DND-41 (cell line): ENCODE measurements around the gene TAT.
"Not testable (repeated sequence)": the region's sequence is repeated elsewhere in the genome, so short reads cannot be mapped to it uniquely, and the experiment has no call there.

Experiments used
- ATAC-seq: fragments of 200-7000 bp; cut with Tn5 transposase; 3 replicates; pipeline ENCODE4 v1.9.1; 2021; ENCODE audit warnings: low read depth; ENCODE audit not compliant: insufficient read depth
- DNase-seq: peaks from one replicate; pipeline ENCODE4 v3.0.0-alpha.2; 2020
- H2AFZ ChIP-seq: 2 replicates; pipeline ENCODE4 v1.6.0; 2012; ENCODE audit warnings: low read depth, low read length
- H3K27ac ChIP-seq: 2 replicates; pipeline ENCODE4 v1.5.1; 2012; ENCODE audit warnings: low read length, inconsistent platforms
- H3K27me3 ChIP-seq: fragments of 200-600 bp; sonication (generic); 2 replicates; pipeline ENCODE4 v1.6.0; 2012; ENCODE audit warnings: low read length, mild to moderate bottlenecking, inconsistent platforms; ENCODE audit not compliant: insufficient read depth, poor library complexity
- H3K36me3 ChIP-seq: 2 replicates; pipeline ENCODE4 v1.5.1; 2012; ENCODE audit warnings: low read length, inconsistent platforms; ENCODE audit not compliant: insufficient read depth
- H3K4me1 ChIP-seq: 2 replicates; pipeline ENCODE4 v1.5.1; 2012; ENCODE audit warnings: mild to moderate bottlenecking, low read length; ENCODE audit not compliant: insufficient read depth
- H3K4me2 ChIP-seq: 2 replicates; pipeline ENCODE4 v1.6.0; 2012; ENCODE audit warnings: mild to moderate bottlenecking, moderate library complexity, low read length, inconsistent platforms; ENCODE audit not compliant: insufficient read depth
- H3K4me3 ChIP-seq, 2 experiments: fragments of 200-600 bp in 1 of 2; shearing (Covaris generic) in 1 of 2; 2 replicates each; pipeline ENCODE4 v1.5.1; 2012 to 2016; ENCODE audit warnings: inconsistent platforms in 2 of 2, low read length in 2 of 2, mild to moderate bottlenecking in 2 of 2, low read depth in 1 of 2, moderate library complexity in 1 of 2
- H3K79me2 ChIP-seq: 2 replicates; pipeline ENCODE4 v1.6.0; 2012; ENCODE audit warnings: low read length, inconsistent platforms; ENCODE audit not compliant: insufficient read depth
- H3K9ac ChIP-seq: 2 replicates; pipeline ENCODE4 v1.6.0; 2012; ENCODE audit warnings: low read depth, mild to moderate bottlenecking, inconsistent platforms, low read length, moderate library complexity
- H3K9me3 ChIP-seq: 2 replicates; pipeline ENCODE4 v1.5.1; 2012; ENCODE audit warnings: low read length, moderate library complexity, mild to moderate bottlenecking, inconsistent platforms; ENCODE audit not compliant: insufficient read depth, severe bottlenecking
- H4K20me1 ChIP-seq: 2 replicates; pipeline ENCODE4 v1.6.0; 2012; ENCODE audit warnings: low read length; ENCODE audit not compliant: insufficient read depth
- EZH2 ChIP-seq: IDR thresholded peaks from 3 replicates; pipeline ENCODE4 v1.6.1; 2012; ENCODE audit warnings: borderline replicate concordance, low read depth, mild to moderate bottlenecking, moderate library complexity, low read length, inconsistent platforms; ENCODE audit not compliant: severe bottlenecking
- TF ChIP-seq, protein P1 (sequence below): IDR thresholded peaks from 2 replicates; pipeline ENCODE4 v1.5.1; 2012; ENCODE audit warnings: borderline replicate concordance, low read length, moderate library complexity, mild to moderate bottlenecking; ENCODE audit not compliant: poor library complexity, severe bottlenecking; ENCODE audit errors: extremely low read depth

Gene TAT

DNA sequence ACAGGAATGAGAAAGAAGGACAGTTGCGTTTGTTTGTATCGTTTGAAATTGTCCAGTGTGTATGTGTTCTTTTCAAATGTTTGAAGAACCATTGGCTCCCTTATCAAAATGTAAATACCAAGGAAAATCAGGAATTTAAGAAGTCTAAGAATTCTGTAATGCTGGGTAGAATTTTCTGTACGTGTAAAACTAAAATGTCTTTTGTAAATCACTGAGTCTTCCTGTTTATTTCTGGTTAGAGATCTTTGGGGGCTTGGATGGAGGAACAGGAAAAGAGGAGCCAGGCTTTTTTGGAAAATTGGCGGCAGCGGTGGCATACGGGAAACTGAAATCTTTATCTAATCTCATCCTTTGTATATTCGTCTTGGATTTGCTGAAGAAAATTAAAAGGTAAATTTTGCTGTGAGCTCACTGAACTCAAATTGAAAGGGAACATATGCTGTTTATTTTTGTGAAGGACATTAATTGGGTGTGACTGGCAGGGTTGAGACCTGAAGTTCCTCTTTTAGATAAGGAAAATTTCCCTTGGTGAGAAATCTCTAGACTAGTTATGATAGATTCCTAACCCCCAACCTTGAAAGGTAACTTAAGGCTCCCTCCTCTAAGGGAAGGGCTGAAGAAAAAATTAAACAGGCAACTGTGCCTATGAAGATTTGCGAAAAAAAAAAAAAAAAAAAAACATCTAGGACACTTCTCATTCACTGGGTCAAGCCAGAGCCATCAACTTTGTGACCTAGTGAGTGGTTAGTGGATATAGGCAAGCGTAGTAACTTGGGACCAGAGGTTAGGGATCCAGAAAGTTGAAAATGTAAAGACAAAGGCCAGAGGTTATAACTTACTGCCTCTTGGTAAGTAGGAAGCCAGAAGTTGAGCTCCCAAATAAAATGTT, 10.8 kb downstream of the TAT start:
- TF ChIP-seq, protein P1, sequence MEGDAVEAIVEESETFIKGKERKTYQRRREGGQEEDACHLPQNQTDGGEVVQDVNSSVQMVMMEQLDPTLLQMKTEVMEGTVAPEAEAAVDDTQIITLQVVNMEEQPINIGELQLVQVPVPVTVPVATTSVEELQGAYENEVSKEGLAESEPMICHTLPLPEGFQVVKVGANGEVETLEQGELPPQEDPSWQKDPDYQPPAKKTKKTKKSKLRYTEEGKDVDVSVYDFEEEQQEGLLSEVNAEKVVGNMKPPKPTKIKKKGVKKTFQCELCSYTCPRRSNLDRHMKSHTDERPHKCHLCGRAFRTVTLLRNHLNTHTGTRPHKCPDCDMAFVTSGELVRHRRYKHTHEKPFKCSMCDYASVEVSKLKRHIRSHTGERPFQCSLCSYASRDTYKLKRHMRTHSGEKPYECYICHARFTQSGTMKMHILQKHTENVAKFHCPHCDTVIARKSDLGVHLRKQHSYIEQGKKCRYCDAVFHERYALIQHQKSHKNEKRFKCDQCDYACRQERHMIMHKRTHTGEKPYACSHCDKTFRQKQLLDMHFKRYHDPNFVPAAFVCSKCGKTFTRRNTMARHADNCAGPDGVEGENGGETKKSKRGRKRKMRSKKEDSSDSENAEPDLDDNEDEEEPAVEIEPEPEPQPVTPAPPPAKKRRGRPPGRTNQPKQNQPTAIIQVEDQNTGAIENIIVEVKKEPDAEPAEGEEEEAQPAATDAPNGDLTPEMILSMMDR, result no peak
- no peak for TF ChIP-seq EZH2
- no peaks in the 10 kb centered on the region for H3K36me3 ChIP-seq
- DNase-seq, result no peak
- peak overlapping the region in 1 of 2 experiments; percentile 76; a peak in 2 of 4 replicates for H3K4me3 ChIP-seq
- H3K4me2 ChIP-seq, result peak overlapping the region; percentile 88
- peaks cover 7% of the 10 kb centered on the region for H3K9me3 ChIP-seq
- peaks cover 20% of the 10 kb centered on the region for H3K4me1 ChIP-seq
- H3K27me3 ChIP-seq, result peaks cover 3% of the 10 kb centered on the region
- peak overlapping the region; percentile 98 for H2AFZ ChIP-seq
- no peak overlapping the region for H3K27ac ChIP-seq
- no peaks in the 10 kb centered on the region for H4K20me1 ChIP-seq
- H3K79me2 ChIP-seq, result no peaks in the 10 kb centered on the region
- no peak for ATAC-seq
- peak overlapping the region; percentile 53; the same call in 1 of the 2 replicates for H3K9ac ChIP-seq

DNA sequence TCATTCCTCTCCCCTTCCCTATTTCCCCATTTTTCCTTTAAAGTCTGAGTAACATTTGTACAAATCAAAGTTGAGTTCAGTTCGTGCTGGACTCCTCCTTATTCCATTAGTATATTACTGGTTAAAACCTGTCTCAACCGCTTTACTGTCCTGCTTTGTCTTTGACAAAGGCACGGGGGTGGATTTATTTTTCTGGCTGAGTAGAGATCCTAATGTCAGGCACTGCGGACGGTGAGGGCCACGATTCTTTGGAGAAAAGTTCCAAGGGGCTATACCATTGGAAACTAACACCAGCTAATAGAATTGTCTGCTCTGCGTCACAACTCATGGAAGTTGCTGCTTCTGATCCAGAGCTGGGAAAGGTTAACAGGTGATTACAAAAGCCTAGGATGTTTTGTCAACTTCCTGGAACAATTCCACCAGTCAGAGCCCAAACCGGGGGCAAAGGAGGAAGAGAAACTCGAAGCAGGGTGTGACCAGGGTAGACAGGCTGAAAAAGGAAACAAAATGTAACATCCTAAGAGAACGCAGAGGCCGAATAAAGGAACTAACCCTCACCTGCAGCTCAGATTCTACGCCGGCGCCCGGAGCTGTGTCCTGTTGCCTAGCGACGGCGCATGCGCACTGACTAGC, 12.4 kb downstream of the TAT start:
- H3K79me2 ChIP-seq, result no peaks in the 10 kb centered on the region
- H3K9ac ChIP-seq, result peak overlapping the region; percentile 53
- peak; percentile 5 for DNase-seq
- H3K4me3 ChIP-seq, result peak overlapping the region; percentile 49 to 76
- H3K4me2 ChIP-seq, result peak overlapping the region; percentile 88
- no peak for ATAC-seq
- H3K4me1 ChIP-seq, result peaks cover 20% of the 10 kb centered on the region
- H3K9me3 ChIP-seq, result peaks cover 7% of the 10 kb centered on the region
- H4K20me1 ChIP-seq, result no peaks in the 10 kb centered on the region
- peak overlapping the region; percentile 38; the same call in 1 of the 2 replicates for H3K27ac ChIP-seq
- peak overlapping the region; percentile 98 for H2AFZ ChIP-seq
- H3K27me3 ChIP-seq, result no peaks in the 10 kb centered on the region
- TF ChIP-seq, protein P1, result no peak
- TF ChIP-seq EZH2, result no peak
- no peaks in the 10 kb centered on the region for H3K36me3 ChIP-seq

DNA sequence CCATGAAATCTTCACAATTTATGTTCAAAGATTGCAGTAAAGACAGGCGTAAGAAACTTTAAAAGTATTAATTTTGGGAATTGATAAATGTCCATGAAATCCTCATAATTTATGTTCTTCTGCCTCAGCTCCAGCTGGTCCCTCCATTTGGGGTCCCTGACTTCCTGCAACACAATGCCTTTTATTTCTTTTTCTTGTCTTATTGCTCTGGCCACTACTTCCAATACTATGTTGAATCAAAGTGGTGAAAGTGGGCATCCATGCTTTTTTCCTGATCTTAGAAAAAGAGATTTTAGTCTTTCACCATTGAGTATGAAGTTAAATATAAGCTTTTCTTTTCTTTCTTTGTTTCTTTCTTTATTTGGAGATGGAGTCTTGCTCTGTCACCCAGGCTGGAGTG, 14.3 kb downstream of the TAT start:
- TF ChIP-seq, protein P1, result no peak
- no peak for TF ChIP-seq EZH2
- Histone ChIP-seq H3K4me2 (no peak overlapping the region), H2AFZ (no peak overlapping the region), H3K4me3 (no peak overlapping the region), H3K36me3 (no peaks in the 10 kb centered on the region), H3K27me3 (no peaks in the 10 kb centered on the region), H3K27ac (no peak overlapping the region), H3K9me3 (peaks cover 7% of the 10 kb centered on the region), H3K79me2 (no peaks in the 10 kb centered on the region), H3K4me1 (peaks cover 20% of the 10 kb centered on the region), H4K20me1 (no peaks in the 10 kb centered on the region), H3K9ac (no peak overlapping the region)
- ATAC-seq (no peak), DNase-seq (no peak)

DNA sequence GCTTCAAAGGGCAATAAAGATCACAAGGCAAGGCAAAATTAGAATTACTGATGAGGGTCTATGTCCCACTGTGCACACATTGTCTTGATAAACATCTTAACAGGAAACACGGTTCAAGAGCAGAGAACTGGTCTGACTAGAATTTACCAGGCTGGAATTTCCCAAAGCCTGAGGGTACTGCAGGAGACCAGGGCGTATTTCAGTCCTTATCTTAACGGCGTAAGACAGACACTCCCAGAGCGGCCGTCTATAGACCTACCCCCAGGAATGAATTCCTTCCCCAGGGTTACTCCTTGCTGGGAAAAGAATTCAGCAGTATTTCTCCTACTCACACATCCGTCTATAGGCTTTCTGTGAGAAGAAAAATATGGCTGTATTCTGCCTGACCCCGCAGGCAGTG, 15.0 kb downstream of the TAT start:
- not testable (repeated sequence) for H3K4me2 ChIP-seq, H3K27me3 ChIP-seq, ATAC-seq, H2AFZ ChIP-seq, H3K79me2 ChIP-seq, H3K9ac ChIP-seq, H3K9me3 ChIP-seq, H3K27ac ChIP-seq, DNase-seq, H4K20me1 ChIP-seq, H3K36me3 ChIP-seq, H3K4me3 ChIP-seq
- peaks cover 20% of the 10 kb centered on the region for H3K4me1 ChIP-seq
